ENCODE results near the gene HNRNPA1L2. TPM values are rescaled to one million over a fixed set of nuclear protein-coding genes. Genes with fewer than 3 reads are reported as not detected.

Gene HNRNPA1L2
- total and polyA plus RNA-seq, 10 of the 15 experiments (the other 5 are each of a cell fraction or from before 2014, with no cell fraction given), result 3.3 to 12.0 (median 7.8) TPM

DNA sequence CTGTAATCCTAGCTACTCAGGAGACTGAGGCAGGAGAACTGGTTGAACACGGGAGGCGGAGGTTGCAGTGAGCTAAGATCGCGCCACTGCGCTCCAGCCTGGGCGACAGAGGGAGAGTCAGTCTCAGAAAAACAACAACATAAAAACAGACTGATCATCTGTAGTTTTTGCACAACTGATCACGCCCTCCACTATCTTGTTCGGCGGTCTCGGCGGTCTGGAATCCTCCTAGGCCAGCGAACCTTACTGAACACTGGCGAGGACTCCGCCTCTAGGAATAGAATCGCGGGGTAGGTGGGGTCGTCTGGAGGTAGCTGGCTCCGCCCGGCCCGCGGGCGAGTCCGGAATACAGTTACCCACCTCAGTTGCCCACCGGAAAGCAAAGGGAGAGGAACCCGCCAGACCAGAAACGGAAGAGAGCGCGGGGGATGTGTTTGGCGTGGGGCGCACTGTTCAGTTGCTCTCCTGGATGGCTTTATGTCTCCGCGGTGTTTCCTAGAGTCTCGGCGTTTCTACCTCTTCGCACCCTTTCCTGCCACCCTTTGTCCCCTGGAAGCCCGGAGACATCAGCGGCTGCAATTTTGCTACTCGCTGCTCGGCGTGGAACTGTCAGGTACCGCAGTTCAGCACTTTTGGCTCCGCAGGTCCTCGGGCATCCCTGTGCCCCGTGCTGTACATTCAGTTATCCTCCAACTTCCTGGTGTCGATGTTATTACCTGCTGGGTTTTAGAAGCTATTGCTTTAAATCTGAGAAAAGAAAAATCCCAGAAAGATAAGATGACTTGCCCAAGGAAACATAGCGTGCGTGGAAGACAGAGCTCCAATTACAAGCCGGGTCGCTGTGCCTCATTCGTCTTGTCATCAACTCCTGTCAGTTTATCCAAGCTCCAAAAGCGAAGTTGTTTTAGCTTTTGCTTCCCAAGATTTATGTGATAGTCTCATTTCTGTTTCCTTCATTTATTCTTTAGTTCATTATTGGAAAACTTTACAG is 24.9 kb upstream of the HNRNPA1L2 start (continued):
- TF ChIP-seq, protein P1, sequence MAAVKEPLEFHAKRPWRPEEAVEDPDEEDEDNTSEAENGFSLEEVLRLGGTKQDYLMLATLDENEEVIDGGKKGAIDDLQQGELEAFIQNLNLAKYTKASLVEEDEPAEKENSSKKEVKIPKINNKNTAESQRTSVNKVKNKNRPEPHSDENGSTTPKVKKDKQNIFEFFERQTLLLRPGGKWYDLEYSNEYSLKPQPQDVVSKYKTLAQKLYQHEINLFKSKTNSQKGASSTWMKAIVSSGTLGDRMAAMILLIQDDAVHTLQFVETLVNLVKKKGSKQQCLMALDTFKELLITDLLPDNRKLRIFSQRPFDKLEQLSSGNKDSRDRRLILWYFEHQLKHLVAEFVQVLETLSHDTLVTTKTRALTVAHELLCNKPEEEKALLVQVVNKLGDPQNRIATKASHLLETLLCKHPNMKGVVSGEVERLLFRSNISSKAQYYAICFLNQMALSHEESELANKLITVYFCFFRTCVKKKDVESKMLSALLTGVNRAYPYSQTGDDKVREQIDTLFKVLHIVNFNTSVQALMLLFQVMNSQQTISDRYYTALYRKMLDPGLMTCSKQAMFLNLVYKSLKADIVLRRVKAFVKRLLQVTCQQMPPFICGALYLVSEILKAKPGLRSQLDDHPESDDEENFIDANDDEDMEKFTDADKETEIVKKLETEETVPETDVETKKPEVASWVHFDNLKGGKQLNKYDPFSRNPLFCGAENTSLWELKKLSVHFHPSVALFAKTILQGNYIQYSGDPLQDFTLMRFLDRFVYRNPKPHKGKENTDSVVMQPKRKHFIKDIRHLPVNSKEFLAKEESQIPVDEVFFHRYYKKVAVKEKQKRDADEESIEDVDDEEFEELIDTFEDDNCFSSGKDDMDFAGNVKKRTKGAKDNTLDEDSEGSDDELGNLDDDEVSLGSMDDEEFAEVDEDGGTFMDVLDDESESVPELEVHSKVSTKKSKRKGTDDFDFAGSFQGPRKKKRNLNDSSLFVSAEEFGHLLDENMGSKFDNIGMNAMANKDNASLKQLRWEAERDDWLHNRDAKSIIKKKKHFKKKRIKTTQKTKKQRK (IDR thresholded peaks at IDR 0.05; ENCODE audit: low read depth, low read length), result no peak
- TF ChIP-seq CBFB (IDR thresholded peaks at IDR 0.05; ENCODE audit: low read depth) (no peak), NR2C1 (IDR thresholded peaks at IDR 0.05) (peak; percentile 66), POLR2A (IDR thresholded peaks at IDR 0.05; ENCODE audit: low read depth, low read length) (peak; percentile 86), MEF2B (IDR thresholded peaks at IDR 0.05; ENCODE audit: partially characterized antibody, poor library complexity, severe bottlenecking) (peak; percentile 31), FOXM1 (IDR thresholded peaks at IDR 0.05; ENCODE audit: low read depth, low read length) (no peak)
- TF ChIP-seq, protein P2, sequence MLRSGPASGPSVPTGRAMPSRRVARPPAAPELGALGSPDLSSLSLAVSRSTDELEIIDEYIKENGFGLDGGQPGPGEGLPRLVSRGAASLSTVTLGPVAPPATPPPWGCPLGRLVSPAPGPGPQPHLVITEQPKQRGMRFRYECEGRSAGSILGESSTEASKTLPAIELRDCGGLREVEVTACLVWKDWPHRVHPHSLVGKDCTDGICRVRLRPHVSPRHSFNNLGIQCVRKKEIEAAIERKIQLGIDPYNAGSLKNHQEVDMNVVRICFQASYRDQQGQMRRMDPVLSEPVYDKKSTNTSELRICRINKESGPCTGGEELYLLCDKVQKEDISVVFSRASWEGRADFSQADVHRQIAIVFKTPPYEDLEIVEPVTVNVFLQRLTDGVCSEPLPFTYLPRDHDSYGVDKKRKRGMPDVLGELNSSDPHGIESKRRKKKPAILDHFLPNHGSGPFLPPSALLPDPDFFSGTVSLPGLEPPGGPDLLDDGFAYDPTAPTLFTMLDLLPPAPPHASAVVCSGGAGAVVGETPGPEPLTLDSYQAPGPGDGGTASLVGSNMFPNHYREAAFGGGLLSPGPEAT (IDR thresholded peaks at IDR 0.05; ENCODE audit: low read depth), result peak; percentile 89
- TF ChIP-seq, protein P3, sequence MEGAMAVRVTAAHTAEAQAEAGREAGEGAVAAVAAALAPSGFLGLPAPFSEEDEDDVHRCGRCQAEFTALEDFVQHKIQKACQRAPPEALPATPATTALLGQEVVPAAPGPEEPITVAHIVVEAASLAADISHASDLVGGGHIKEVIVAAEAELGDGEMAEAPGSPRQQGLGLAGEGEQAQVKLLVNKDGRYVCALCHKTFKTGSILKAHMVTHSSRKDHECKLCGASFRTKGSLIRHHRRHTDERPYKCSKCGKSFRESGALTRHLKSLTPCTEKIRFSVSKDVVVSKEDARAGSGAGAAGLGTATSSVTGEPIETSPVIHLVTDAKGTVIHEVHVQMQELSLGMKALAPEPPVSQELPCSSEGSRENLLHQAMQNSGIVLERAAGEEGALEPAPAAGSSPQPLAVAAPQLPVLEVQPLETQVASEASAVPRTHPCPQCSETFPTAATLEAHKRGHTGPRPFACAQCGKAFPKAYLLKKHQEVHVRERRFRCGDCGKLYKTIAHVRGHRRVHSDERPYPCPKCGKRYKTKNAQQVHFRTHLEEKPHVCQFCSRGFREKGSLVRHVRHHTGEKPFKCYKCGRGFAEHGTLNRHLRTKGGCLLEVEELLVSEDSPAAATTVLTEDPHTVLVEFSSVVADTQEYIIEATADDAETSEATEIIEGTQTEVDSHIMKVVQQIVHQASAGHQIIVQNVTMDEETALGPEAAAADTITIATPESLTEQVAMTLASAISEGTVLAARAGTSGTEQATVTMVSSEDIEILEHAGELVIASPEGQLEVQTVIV (IDR thresholded peaks at IDR 0.05; ENCODE audit: borderline replicate concordance, partially characterized antibody), result no peak
- TF ChIP-seq, protein P4, sequence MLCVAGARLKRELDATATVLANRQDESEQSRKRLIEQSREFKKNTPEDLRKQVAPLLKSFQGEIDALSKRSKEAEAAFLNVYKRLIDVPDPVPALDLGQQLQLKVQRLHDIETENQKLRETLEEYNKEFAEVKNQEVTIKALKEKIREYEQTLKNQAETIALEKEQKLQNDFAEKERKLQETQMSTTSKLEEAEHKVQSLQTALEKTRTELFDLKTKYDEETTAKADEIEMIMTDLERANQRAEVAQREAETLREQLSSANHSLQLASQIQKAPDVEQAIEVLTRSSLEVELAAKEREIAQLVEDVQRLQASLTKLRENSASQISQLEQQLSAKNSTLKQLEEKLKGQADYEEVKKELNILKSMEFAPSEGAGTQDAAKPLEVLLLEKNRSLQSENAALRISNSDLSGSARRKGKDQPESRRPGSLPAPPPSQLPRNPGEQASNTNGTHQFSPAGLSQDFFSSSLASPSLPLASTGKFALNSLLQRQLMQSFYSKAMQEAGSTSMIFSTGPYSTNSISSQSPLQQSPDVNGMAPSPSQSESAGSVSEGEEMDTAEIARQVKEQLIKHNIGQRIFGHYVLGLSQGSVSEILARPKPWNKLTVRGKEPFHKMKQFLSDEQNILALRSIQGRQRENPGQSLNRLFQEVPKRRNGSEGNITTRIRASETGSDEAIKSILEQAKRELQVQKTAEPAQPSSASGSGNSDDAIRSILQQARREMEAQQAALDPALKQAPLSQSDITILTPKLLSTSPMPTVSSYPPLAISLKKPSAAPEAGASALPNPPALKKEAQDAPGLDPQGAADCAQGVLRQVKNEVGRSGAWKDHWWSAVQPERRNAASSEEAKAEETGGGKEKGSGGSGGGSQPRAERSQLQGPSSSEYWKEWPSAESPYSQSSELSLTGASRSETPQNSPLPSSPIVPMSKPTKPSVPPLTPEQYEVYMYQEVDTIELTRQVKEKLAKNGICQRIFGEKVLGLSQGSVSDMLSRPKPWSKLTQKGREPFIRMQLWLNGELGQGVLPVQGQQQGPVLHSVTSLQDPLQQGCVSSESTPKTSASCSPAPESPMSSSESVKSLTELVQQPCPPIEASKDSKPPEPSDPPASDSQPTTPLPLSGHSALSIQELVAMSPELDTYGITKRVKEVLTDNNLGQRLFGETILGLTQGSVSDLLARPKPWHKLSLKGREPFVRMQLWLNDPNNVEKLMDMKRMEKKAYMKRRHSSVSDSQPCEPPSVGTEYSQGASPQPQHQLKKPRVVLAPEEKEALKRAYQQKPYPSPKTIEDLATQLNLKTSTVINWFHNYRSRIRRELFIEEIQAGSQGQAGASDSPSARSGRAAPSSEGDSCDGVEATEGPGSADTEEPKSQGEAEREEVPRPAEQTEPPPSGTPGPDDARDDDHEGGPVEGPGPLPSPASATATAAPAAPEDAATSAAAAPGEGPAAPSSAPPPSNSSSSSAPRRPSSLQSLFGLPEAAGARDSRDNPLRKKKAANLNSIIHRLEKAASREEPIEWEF (IDR thresholded peaks at IDR 0.05; ENCODE audit: insufficient replicate concordance, low read depth, low read length), result no peak

Measured in GM12878 (cell line).